ENCODE measurements around the gene NMNAT3.

NMNAT3 gene

DNA sequence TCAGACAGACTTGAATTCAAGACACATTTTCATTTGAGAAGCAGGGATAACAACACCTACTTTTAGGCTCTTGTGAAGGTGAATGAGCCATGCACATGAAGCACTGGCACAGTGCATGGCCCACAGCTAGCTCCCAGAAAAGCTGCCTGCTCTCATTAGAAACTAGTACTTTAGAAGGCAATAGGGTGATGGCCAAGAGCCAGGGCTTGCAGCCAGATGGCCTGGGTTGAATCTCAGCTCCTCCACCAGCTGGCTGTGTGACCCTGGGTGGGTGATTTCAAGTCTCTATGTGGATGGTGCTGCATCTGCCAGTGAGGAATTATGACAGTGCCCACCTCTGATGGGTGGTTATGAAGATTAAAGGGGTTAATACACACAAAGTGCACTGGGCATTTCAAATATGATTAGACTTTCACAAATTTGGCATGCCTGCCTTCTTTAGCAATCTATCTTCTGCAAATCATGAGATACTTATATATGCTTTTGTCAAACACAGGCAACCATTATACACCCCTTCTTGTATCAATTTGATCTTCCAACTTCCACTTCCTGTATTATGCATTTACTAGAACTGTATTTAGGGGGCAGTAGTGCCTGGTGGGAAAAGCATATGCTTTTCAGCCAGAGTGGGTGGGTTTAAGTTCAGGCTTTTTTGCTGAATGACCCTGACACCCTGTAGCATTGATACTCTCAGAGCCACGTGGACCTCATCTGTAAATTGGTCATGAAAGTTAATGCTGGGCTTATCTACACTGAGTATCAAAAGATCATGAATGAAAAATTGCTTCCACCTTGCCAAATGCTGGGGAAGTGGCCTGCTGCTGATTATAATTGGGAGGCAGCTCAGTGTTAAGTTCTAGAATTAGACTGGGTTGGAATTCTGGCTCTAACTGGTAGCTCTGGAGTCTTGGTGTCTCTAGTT is 103.5 kb downstream of the NMNAT3 start:
- no peak for DNase-seq

DNA sequence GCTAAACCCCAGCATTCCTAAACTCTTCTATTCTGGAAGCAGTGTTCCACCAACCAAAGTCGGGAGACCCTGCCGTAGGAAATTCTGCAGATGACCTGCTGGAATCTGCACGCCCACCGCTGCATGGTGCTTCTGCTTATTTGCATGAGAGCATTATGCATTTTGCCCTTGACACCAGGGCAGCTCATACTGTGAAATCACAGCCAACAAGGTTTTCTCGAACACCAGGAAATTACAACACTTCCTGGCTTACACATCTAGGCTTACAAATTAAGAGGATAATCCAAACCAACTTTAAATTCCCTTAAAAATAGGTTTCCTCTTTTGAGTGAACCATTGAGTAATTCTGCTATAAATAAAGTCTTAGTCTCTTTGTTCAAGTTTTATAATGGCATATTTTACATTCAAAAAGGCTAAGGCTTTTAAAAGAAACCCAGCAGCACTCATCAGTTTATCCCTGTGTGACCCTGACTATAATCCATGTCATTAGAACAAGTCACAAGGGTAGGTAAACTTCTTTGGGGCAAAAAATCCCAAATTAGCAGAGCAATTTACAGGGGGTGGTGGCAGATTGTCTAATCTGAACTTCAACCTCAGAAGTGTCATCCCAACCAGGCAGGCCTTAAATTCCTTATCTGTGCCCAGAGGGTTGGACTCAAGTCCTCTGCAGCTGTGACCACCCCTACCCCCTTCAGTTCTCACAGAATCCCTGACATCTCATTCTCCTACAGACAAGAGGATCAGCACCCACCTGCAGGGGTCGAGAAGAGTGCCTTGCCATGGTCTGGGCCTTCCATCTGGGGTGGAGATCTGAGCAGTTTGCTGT is 104.7 kb downstream of the NMNAT3 start:
- DNase-seq = no peak

DNA sequence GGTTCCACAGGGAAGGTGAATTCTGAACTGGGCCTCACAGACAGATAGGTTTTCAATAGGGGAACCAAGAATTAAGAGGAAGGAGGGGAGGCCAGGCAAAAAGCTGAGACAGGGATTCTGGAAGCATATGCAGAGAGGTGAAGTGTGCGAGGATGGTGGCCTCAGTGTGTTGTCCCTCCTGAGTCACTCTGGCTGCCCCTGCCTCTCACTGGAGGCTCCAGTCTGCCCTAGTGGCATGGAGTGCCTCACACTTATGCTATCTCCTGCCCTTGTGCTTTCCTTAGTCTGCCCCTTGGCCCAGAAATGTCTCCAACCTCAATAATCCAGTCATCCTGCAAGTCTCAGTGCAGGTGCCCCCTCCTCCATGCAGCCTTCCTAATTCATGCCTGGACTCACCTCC is 106.1 kb downstream of the NMNAT3 start:
- no peak for DNase-seq

DNA sequence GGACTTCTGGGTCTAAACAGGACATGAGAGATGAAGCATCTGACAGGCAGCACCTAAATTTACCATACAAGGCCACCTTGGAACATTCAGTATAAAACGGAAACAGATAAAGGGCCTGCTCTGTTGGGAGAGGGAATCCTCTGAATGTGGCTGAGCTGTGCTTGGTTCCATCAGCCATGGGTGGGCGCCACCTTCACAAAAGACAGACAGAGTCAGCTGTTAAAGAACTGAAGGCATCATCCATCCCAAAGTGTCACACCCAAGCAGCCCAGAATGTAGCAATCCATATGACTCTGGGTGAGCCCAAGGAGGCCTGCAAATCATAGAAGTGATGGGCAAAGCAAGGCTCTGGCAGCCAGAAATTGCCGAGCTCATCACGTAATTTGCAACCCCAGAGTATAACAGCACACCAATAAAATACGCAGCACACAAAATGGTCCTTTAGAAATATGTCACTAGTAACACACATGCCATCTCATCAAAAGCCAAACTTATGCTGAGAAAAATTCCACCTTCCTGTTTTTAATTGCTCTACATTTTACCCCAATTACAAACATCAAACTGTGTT is 113.4 kb downstream of the NMNAT3 start:
- no peak for DNase-seq

DNA sequence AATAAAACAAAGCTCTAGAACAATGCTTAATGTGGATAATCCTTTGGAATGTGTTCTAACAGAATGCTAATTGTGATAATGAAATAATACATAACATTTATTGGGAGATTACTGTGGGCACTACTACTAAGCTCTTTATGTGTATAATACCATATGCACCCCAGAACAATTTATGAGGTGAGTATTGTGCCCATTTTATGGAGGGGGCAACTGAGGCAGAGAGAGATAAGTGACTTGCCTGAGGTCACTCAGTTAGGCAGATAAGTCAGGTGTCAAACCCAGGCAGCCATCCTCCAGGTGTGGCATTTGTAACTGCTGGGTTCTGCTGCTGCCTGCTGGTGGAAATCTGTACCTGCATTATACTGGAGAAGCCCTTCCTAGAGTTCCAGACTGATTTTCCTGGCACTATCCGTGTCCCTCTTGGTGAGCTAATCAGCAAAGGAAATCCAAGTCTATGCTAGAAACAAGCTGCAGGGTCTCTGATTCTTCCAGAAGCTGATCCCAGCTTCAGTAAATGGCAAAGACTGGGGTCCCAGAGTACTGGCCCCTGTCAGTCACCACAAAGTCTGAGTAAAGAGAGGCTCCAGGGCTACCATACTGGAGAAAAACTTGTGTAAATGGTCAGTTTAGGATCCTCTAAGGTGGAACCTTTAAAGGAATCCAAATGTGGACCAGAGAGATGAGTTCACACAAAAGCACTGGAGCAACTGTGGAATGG is 115.7 kb downstream of the NMNAT3 start:
- DNase-seq = no peak

DNA sequence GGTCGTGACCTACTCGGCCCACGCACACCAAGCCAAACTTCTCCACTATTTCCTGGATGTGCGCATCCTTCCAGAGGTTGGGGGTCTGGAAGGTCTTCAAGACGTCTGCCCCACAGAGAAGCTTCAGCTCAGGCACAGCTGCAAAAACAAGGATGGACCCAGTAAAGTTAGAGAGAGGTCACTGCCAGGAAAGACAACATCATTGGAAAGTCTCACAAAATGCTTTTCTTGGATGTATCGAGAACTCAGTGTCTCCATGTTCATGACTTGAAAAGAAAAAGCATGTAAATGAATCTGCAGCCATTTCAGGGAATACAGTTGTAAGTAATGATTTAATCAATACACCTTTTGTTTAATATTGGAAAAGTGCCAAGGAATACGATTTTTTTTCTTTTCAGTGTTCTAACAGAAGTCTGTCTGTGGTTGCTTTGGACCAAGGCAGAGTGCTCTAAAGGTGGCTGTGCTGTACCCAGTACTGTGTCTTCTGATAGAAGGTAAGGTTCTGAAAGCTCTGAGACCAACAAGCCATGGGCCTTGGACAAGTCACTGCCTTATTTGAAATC is 116.4 kb downstream of the NMNAT3 start:
- DNase-seq = no peak

DNA sequence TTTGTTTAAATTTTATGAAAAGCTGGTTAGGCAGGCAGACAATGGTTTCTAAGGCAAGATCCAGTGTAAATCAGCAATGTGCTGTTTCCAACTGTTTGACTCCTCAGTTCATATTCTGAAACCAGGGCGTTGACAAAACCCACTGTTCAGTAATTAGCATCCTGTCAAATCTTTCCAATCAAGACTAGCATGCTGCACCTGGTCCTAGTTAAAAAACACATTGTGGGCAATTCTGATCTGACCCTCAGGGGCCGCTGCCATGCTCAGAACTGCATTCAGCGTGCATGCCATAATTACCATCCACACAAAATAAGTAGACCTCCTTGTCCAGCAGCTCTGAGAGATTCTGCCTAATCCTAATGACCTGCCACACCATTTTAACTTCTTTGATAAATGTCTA is 117.4 kb downstream of the NMNAT3 start:
- DNase-seq = no peak

DNA sequence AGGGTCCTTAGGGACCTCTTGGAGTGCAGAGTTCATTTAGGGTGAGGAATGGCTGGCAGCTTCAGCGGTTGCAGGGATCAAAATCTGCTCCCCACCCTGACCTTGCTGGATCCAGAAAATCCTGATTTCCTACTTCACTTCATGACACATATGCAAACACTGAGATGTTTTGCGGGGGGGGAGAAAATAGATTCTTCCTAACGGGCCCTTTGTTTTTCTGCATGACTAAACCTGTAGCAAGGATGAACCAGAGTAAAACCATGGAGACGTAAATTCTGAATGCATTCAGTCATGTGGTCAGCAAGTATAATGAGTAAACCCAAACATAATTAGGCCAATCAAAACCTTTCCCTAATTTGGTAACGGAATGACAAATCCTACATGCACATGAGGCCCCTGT is 118.2 kb downstream of the NMNAT3 start:
- no peak for DNase-seq

DNA sequence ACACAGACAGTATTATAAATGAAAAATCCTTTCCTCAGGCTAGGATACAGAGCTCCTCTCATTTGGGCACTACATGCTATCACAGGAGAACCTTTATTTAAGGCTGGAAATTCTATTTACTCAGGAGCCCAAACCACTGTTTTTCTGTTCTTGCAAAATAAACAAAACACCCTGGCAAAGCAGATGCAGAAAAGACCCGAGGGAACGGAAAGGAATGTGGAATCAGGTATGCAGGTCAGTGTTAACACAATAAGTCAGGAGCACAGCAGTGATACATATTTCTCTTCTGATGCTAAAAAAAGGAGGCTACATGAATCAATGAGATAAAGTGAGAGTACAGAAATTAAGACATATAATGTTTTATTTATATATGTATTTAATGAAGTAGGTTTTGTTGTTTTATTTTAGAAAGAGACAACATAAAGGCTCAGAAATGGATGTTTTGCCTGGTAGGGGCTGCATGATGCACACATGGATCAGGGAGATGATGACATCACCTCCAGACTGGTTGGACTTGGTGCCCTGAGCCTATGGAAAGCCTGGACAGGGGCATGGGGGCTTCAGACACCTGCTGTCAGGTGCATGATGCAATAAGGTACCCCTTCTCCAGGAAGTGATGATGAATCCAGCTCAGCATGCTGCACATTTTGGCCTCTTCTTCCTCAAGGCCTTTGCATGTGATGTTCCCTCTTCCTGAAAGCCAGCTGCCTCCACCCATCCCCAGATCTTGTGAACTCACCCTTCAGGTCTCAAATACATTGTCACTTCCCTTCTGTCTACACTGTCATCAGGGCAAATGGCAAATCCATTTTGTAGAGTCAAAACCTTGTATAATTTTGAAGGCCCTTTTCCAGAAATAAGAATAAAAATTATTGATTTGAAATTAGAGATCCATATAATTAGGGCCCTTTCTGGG is 119.2 kb downstream of the NMNAT3 start:
- DNase-seq = no peak

DNA sequence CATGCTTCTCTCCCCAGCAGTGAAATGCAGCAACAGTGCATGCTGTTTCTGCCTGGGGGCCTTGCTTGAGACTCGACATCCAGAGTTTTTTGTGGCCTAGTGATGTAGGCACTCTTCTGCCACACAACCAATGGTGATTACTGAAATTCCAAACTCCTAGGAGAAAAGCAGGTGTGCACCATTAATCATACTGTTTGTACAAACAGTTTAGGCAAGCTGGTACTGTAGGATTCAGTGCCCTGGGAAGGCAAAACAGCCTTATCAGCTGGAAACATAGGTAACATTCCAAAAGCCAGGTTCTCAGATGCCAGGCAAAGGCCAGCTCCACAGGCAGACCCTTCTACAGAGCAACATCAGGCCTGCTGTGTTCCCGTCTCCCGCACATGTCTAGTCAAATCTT is 120.7 kb downstream of the NMNAT3 start:
- no peak for DNase-seq

DNA sequence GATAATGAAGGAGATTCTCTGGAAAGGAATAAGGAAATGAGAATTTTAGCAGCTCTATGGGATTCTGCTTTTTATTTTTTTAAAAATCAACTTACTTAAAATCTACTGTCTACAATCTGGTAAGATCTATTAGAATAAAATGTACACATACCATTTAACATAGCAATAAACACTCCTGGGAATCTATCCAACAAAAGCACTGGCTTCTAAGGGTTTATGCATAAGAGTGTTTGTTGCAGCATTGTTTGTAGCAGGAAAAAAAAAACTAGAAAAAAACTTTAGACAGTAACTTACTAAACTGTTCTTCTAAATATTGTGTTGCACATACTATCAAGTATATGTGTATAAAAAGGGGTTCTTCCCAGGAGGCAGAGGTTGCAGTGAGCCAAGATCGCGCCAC is 122.5 kb downstream of the NMNAT3 start:
- no peak for DNase-seq

DNA sequence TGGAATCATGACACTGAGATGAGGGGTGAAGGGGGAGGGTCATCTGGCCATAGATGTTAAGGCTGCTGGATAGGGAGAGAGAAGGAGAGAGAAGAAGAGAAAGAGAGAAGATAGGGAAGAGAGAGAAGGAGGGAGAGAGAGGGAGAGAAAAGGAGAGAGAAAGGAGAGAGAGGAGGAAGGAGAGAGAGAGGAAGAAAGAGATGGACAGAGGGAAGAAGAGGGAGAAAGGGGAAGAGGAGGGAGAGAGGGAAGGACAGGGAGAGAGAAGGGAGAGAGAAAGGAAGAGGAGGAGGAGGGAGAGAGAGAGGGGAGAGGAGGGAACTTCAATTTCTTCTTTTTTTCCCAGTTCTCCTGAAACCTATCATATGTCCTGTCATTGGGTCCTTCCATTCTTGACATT is 123.1 kb downstream of the NMNAT3 start:
- DNase-seq = no peak

DNA sequence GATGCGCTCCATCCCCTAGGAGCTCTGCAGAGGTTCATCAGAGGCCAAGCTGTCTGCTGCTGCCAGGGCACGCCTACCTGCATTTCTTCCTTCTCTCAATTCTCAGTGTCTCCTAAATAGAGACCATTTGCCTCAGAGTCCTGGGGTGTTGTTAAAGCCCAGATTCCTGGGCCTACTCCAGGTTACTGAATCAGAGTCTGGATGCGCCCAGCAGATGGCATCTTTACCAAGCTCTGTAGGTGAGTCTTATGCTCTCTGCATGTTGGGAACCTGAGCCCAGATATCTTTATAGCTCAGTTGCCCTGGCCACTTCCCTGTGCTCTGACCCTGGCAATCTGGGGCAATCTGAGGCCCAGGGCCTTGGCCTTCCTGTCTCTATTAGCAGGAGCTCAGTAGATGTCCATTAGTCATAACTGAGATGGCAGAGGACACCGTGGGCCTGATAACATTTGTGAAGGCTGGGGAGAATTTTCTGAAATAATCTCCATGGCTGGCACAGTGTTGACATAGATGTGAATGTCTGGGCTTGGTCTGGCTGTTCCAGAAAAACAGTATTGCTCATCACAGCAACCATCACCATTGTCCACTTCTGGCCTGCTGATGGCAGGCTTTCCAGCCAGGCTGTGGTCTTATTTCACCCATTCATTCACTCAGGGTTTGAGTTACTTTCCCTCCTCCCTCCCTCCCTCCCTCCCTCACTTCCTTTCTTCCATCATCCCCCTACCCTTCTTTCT is 125.0 kb downstream of the NMNAT3 start:
- DNase-seq = no peak

DNA sequence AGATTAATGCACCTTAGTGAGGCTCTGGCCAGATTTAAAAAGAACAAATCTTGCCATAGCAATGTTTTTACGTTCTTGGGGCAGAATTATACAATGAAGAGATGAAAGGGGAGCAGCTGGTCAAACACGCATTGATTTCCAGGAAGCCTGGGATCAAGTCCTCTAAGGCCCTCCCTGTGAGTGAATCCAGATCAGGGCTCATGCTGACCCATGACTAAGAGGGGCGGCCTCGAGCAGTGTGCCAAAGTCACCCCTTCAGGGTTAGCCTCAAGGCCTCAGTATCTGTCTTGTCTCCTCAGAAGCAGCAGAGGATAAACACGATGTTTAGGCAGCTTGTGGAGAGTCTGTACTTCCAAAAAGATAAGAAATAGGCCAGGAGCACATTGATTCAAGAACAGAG is 129.0 kb downstream of the NMNAT3 start:
- DNase-seq = no peak

DNA sequence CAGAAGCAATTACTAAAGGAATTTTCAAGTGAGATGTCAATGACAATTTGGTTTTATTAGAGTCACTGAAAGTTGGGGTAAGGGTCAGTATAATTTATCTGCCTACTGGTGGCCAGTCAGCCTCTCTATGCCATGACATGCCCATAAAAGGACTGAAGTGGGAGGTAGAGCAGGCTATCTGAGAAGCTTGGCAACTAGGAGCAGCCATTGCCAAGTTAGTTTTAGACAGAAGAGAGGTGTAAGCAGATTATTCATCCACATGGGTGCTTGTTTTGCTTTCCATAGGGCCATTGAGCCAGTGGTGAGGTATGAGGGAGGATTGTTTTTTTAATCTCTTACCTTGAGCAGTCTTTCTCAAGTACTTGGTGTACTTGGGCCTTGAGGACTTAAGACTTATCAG is 130.1 kb downstream of the NMNAT3 start:
- DNase-seq = no peak

DNA sequence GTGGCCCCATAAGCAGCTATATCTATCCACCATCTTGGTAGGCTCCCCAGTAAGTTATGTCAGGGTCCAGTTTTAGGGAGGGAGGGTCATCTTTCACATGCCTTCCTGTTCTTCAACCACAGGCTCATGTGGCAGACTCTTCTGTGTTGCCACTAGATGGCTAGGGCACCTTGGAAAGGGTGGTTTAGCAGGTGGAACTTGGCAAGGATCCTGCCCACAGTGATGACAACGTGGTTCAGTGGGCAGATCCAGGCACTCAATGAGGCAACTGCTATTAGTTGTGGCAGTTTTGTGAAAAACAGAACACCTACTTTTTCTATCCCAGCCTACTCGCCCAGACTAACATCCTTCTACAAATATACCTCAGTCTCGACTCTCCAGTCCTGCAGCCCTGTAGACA is 131.0 kb downstream of the NMNAT3 start:
- DNase-seq = no peak

DNA sequence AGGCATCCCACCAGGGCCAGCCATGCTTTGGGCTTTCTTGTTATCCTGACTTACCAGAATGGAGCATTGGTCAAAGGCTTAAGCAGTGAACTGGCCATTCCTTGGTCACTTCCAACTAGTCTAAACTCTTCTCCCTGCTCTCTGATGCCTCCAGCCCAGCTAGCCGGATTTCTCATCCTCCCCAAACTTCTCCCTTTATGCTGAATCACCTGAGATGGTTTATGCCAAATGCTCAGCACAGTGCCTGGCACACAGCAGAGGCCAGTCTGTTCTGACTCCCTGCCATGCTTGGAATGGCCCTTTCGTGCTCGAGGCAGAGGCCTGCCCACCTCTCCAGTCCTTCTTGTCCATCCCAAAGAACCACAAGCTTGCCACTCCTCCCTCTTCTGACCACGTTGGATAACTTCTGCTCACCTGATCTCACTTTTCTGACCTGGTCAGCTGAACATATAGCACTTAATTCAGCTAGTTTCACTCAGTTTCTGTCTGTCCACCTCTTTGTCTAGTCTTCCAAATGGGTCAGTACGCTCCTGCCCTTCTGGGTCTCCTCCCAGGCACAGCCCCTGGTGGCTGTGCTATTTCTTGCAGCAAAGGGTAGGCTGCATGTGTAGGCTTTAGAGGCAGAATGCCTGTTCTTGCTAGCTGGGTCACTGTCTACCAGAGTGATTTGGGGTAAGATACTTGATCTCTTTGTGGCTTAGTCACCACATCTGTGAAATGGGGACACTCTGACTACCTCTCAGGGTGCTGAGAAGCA is 136.1 kb downstream of the NMNAT3 start:
- DNase-seq = no peak

DNA sequence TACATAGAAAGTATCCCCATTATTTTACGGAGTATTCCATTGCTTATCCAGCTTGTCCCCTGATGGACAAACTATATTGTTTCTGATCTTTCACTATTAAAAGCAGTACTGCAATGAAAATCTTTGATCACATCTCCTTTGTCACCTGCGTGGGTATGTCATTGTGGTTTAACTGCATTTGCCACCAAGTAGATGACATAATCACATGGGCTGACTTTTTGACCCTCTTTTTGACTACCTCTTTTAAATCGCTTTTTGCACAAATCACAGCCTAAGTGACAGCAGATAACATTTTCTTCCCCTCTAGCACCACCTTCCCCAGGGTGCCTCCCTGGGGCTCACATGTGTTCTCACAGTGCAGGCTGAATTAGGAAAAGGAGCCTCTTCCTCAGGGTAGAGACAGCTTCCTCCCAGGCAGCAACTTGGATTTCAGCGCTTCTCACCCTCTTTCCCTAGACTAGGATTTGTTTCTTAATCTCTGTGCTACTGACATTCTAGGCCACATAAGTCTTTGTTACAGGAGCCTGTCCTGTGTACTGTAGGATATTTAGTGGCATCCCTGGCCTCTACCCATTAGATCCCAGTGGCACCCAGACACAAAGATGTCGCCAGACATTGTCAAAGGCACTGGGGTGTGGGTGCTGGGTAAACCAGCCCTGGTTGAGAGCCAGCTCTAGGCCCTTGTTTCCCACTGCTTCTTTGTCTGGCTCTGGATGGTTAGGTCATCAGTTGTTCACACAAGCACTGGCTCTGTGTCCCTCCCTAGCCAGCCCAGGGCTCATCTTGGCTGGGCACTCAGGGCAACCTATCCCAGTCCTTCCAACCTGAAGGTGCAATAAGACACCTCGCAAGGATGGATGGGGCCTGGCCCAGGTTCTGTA is 136.9 kb downstream of the NMNAT3 start:
- no peak for DNase-seq

DNA sequence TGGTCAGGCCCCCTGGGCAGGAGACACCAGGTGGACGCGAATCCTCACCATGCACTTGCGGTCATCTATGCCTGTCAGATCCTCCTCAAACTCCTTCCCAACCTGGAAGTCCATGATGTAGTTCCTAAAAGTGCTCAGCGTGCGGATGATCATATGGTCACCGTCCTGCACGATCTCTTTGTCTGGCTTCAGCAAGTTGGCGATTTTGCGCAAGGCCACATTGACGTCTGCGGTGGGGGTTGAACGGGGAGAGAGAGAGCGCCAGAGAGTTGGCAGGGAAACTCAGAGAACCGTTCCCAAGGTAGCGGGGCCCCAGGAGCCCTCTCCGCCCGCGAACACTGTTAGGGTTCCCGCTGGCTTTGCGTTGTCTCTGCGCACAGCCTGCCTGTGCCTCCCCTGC is 139.0 kb downstream of the NMNAT3 start:
- DNase-seq = no peak

All from GF-D8 (cell line).